Measurements from ENCODE around the gene SPAG9.
"Not testable (repeated sequence)": the region's sequence is repeated elsewhere in the genome, so short reads cannot be mapped to it uniquely, and the experiment has no call there.

Gene SPAG9

GRCh38 chr17:51087072-51087757, 33.5 kb downstream of the SPAG9 start:
- no peak for DNase-seq

- no peak for DNase-seq
These were observed 35.4 kb downstream of the SPAG9 start for GRCh38 chr17:51085150-51085805.

- no peak for DNase-seq
These were observed 36.7 kb downstream of the SPAG9 start for GRCh38 chr17:51083981-51084380.

- not testable (repeated sequence) for DNase-seq
These were observed 37.3 kb downstream of the SPAG9 start for GRCh38 chr17:51083364-51083763.

GRCh38 chr17:51079049-51079448, 41.6 kb downstream of the SPAG9 start:
- DNase-seq: no peak

- no peak for DNase-seq
These were observed 42.6 kb downstream of the SPAG9 start for GRCh38 chr17:51078009-51078592.

GRCh38 chr17:51076821-51077220, 43.8 kb downstream of the SPAG9 start:
- no peak for DNase-seq

- no peak for DNase-seq
These were observed 49.1 kb downstream of the SPAG9 start for GRCh38 chr17:51071556-51071955.

GRCh38 chr17:51065466-51065865, 55.2 kb downstream of the SPAG9 start:
- DNase-seq: no peak

- no peak for DNase-seq
These were observed 56.5 kb downstream of the SPAG9 start for GRCh38 chr17:51064061-51064735.

GRCh38 chr17:51060396-51060795, 60.3 kb downstream of the SPAG9 start:
- DNase-seq: no peak

GRCh38 chr17:51059781-51060180, 60.9 kb downstream of the SPAG9 start:
- DNase-seq: no peak

- DNase-seq: peak in 1 of 2 donors; percentile 31
These were observed 63.1 kb downstream of the SPAG9 start for GRCh38 chr17:51057534-51057933.

- peak; percentile 23 to 86 for DNase-seq
These were observed 63.7 kb downstream of the SPAG9 start for GRCh38 chr17:51056813-51057510.

GRCh38 chr17:51054748-51055147, 65.9 kb downstream of the SPAG9 start:
- DNase-seq: no peak

GRCh38 chr17:51052235-51052634, 68.4 kb downstream of the SPAG9 start:
- no peak for DNase-seq

GRCh38 chr17:51050291-51051033, 70.2 kb downstream of the SPAG9 start:
- no peak for DNase-seq

- DNase-seq: peak; percentile 83 to 98
These were observed 73.9 kb downstream of the SPAG9 start for GRCh38 chr17:51046514-51047384.

GRCh38 chr17:51046046-51046445, 74.6 kb downstream of the SPAG9 start:
- DNase-seq: peak in 1 of 2 donors; percentile 70

- DNase-seq: peak in 1 of 2 donors; percentile 74
These were observed 75.0 kb downstream of the SPAG9 start for GRCh38 chr17:51045621-51046020.

- peak; percentile 35 to 47 for DNase-seq
These were observed 75.7 kb downstream of the SPAG9 start for GRCh38 chr17:51044976-51045375.
